BJ (cell line): Measurements from ENCODE around the gene COL27A1. TPM values are rescaled to one million over a fixed set of nuclear protein-coding genes. Genes with fewer than 3 reads are reported as not detected.

Experiments used
- CTCF ChIA-PET: fragments of 350-600 bp; formaldehyde crosslinking; extraction: SDS; loops from one replicate; lab custom pipeline; 2021; ENCODE audit warnings: antibody characterized with exemption, inconsistent platforms; lab: Yijun Ruan, JAX
- POLR2A ChIA-PET: fragments of 300-600 bp; sonication (Branson Sonifier 250); formaldehyde crosslinking; extraction: SDS; loops from one replicate; lab custom pipeline; 2021; ENCODE audit warnings: antibody characterized with exemption; lab: Charles Lee
- DNase-seq: peaks from one replicate; pipeline ENCODE4 v3.0.0-alpha.2; 2011; ENCODE audit warnings: low read depth
- H3K27me3 ChIP-seq: 2 replicates; pipeline ENCODE4 v1.6.0; 2011; ENCODE audit warnings: low read length; ENCODE audit not compliant: control insufficient read depth, insufficient read depth
- H3K36me3 ChIP-seq: 2 replicates; pipeline ENCODE4 v1.5.1; 2011; ENCODE audit warnings: low read length; ENCODE audit not compliant: control insufficient read depth, insufficient read depth
- H3K4me3 ChIP-seq: 2 replicates; pipeline ENCODE4 v1.5.1; 2011; ENCODE audit warnings: low read depth, mild to moderate bottlenecking, control low read depth, low read length
- CTCF ChIP-seq: IDR thresholded peaks from 2 replicates; pipeline ENCODE4 v1.5.1; 2011; ENCODE audit warnings: low read depth, mild to moderate bottlenecking, control low read depth, inconsistent platforms, low read length, moderate library complexity; ENCODE audit not compliant: insufficient read depth
- polyA plus RNA-seq: library from polyadenylated mRNA; depleted of rRNA; stranded (reverse); fragments of >200 nt; gene quantifications from 2 replicates; pipeline ENCODE4 v1.2.3, GENCODE V29; 2011

The COL27A1 gene
- polyA plus RNA-seq, 1 experiment: 16.6 TPM

- POLR2A ChIA-PET: interaction anchor here (0.5 to 0.6 kb wide), 2 partner anchors 27 to 70 kb away, joined by 3 read pairs; no protein-coding TSS in a partner anchor
- peak; percentile 70 for DNase-seq
- no peak overlapping the region for H3K4me3 ChIP-seq
- TF ChIP-seq CTCF: no peak
- CTCF ChIA-PET: interaction anchor here (0.7 to 6.8 kb wide), 14 partner anchors 16 to 302 kb away, joined by 3 to 151 read pairs (median 5); partner anchors contain the start of gene COL27A1
- H3K36me3 ChIP-seq: no peaks in the 10 kb centered on the region
- H3K27me3 ChIP-seq: 0 out of 2 replicates have a peak, but pooled peaks cover 1% of the 10 kb centered on the region
Measured at GRCh38 chr9:114110180-114110579, 45.2 kb upstream of the COL27A1 start.

- H3K4me3 ChIP-seq: no peak overlapping the region
- POLR2A ChIA-PET: no interaction called here
- no peak for TF ChIP-seq CTCF
- peaks cover 6% of the 10 kb centered on the region for H3K27me3 ChIP-seq
- CTCF ChIA-PET: interaction anchor here (0.8 to 1.9 kb wide), 3 partner anchors 11 to 178 kb away, joined by 3 to 10 read pairs (median 7); no protein-coding TSS in a partner anchor
- H3K36me3 ChIP-seq: no peaks in the 10 kb centered on the region
- no peak for DNase-seq
Measured at GRCh38 chr9:114112325-114112724, 43.0 kb upstream of the COL27A1 start.

GRCh38 chr9:114112778-114113584, 42.4 kb upstream of the COL27A1 start:
- POLR2A ChIA-PET: no interaction called here
- H3K4me3 ChIP-seq: no peak overlapping the region
- DNase-seq: peak; percentile 33
- H3K27me3 ChIP-seq: peaks cover 10% of the 10 kb centered on the region
- TF ChIP-seq CTCF: no peak
- no peaks in the 10 kb centered on the region for H3K36me3 ChIP-seq
- CTCF ChIA-PET: interaction anchor here (0.5 to 2.0 kb wide), 4 partner anchors 31 to 376 kb away, joined by 3 to 10 read pairs (median 8); partner anchors contain the start of gene COL27A1

GRCh38 chr9:114114364-114114763, 41.0 kb upstream of the COL27A1 start:
- POLR2A ChIA-PET: no interaction called here

More at GRCh38 chr9:114114364-114114763, 41.0 kb upstream of the COL27A1 start:
- CTCF ChIA-PET: interaction anchor here (1.9 to 2.0 kb wide), 2 partner anchors 32 to 41 kb away, joined by 7 to 10 read pairs; partner anchors contain the start of gene COL27A1
- Histone ChIP-seq H3K27me3 (peaks cover 14% of the 10 kb centered on the region), H3K36me3 (no peaks in the 10 kb centered on the region), H3K4me3 (no peak overlapping the region)
- no peak for DNase-seq
- TF ChIP-seq CTCF: no peak
